HG02840 (cell line): Measurements from ENCODE around the gene ATP6V1C2.
A peak's percentile ranks its signal among the peaks of the same experiment; 100 is the strongest.
"Not testable (repeated sequence)": the region's sequence is repeated elsewhere in the genome, so short reads cannot be mapped to it uniquely, and the experiment has no call there.

Experiments
- ATAC-seq: cut with Tn5 transposase; IDR thresholded peaks from one replicate; pipeline ENCODE4 v1.9.1; 2021; ENCODE audit warnings: mild to moderate bottlenecking, moderate library complexity, moderate number of reproducible peaks; ENCODE audit not compliant: unreplicated experiment, low FRiP score

Gene ATP6V1C2

DNA sequence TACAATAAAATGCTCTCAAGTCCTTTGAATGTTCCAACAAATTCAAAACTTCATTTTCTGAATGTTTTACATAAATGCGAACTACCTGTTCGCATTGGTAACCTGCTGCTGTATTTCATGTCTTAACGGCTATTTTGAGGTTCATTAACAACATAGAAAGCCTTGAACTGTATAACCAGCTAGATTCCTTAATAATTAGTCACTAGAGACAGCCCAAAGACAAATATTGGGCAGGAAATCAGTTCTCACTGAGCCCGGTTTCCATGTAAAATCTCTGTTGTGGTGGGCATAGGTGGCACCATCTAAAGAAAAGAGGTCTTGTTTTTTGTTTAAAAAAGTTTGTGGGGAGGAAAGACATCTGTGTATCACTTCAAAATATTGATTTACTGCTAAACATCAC lies 62.0 kb downstream of the ATP6V1C2 start:
- ATAC-seq, result no peak

GRCh38 chr2:10784719-10785118 lies 63.3 kb downstream of the ATP6V1C2 start:
- no peak for ATAC-seq

- no peak for ATAC-seq
Measured at GRCh38 chr2:10785260-10785659, 63.8 kb downstream of the ATP6V1C2 start.

GRCh38 chr2:10786240-10786982 lies 65.0 kb downstream of the ATP6V1C2 start:
- no peak for ATAC-seq

DNA sequence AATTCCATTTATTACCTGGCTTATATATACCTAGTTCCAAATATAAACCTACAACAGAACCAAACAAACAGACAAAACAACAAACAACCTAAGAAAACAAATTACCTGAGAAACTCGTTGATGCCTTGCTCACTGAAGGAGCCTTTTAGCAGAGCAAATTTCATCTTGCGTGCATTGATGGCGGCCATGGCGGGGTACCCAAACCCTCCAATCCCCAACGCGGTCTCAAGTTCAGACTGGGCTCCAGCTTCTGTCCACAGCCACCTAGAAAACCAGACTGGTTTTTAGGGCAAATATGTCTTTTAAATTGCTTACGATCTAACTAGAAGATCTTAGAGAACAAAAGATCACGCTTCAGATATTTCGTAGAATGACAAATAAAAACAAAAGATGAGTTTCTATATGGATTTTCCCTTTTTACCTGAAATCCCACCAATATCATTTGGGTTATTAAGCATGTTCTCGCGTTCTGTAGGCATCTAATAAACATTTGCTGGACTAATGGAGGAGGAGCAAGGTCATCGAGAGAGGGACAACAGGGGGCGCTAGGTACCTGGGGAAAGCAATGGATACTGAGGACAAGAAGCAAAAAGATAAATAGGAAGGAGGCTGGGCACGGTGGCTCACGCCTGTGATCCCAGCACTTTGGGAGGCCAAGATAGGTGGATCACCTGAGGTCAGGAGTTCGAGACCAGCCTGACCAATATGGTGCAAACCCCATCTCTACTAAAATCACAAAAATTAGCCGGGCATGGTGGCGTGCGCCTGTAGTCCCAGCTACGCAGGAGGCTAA lies 65.9 kb downstream of the ATP6V1C2 start:
- no peak for ATAC-seq

- no peak for ATAC-seq
Measured at GRCh38 chr2:10788855-10789254, 67.4 kb downstream of the ATP6V1C2 start.

DNA sequence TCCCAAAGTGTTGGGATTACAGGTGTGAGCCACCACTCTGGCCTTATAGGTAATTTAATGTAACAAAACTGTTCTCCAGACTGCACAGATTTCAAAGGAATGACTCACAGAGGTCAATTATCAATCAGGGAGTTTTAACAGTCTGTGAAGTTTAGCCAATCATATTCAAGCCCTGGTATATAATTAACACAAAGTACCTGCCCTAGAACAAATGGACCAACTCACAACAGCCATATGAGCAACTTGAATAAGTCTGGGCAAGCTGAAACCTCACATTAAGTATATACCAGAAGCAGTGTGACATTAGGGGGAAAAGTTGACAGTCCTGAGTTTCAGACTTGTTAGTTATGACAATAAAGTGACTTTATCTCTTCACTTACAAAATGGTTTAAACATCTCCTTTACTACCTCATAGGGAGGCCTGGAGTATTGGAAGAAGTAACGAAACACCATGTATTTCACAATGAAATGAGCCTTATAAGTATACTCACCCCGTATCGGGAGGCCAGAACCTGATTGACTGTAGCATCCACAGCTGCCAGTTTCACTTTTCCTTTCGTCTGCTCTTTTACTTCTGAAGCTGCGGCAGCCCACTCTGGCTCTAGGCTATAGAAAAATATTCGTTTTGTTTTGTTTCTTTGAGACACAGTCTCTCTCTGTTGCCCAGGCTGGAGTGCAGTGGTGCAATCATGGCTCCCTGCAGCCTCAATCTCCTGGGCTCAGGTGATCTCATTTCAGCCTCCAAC lies 69.0 kb downstream of the ATP6V1C2 start:
- ATAC-seq, result peak; percentile 78

DNA sequence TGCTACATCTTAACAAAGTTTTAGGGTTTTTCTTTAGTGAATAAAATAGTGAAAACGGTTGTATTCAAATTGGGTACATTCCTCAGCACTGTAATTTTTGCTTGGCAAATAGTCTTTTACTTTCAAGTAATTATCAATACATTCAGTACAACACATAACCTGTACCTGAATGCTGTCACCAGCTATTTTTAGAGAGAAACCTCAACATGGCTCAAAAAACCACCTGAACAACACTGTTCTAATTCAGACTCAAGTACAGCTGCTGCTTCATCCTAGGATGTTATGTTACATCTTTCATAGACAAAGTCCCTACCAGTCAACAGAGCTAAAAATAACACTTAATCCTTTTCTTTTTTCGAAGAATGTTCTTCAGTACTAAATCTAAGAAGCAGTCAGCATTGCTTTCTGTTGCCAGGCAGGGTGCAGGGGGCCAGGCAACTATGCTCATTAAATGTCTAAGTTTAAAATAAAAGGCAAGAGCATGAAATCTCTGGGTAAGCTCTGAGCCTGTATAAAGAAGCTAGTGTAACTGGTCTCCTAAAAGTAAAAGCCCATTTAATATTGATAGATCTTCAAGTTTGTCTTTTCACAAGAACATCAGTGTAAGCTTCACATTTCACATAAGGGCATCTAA lies 70.7 kb downstream of the ATP6V1C2 start:
- ATAC-seq, result peak; percentile 59

DNA sequence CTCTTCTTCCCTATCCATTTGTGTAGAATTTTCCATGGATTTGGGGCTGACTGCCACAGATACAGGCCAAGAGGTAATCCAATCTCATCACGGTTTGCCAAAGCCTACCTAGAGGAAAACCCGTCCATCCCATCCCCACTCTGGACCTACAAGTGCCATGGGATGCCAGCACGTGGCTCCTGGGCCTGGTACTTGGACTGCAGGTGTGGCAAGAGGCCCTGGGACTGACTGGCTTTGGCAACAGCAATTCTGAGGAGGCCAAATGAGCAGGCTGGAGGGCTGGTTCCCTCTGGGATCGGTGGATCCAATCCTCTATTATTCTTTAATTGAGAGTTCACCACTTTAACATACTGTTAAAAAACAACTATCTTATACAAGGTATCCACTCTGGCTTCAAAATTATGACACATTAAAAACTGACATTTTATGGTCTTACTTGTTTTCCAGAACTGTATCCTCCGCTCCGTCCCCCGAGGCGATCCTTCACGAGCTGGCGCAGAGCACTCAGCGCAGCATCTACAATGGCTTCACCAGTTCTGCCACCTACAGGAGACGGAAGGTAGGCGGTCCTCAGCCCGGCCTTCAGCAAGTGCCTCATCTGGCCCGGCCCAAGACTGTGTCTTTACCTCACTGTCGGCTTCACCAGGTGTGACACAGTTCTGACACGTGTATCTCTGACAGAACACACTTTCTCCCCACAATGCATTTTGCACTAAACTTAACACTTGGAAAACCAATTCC lies 71.4 kb downstream of the ATP6V1C2 start:
- no peak for ATAC-seq

DNA sequence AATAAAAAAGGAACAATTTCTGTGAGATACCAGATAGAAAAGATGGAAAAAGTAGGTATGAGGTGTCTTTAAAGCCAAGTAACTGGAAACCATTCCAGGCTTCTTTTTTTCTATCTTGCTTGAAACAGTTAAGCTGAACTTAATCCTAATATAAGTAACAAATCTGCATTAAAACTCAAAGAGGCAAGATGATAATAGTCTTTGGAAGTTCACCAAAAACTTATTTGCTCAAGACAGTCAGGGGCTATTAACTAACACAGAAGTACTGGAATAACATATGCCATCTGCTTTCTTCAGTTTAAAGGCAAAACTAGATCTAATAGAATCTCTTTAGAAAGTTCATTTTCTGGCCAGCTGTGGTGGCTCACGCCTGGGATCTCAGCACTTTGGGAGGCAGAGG lies 72.4 kb downstream of the ATP6V1C2 start:
- no peak for ATAC-seq

- ATAC-seq, result no peak
Measured at GRCh38 chr2:10794876-10795275, 73.4 kb downstream of the ATP6V1C2 start.

GRCh38 chr2:10795508-10796046 lies 74.1 kb downstream of the ATP6V1C2 start:
- ATAC-seq, result no peak

DNA sequence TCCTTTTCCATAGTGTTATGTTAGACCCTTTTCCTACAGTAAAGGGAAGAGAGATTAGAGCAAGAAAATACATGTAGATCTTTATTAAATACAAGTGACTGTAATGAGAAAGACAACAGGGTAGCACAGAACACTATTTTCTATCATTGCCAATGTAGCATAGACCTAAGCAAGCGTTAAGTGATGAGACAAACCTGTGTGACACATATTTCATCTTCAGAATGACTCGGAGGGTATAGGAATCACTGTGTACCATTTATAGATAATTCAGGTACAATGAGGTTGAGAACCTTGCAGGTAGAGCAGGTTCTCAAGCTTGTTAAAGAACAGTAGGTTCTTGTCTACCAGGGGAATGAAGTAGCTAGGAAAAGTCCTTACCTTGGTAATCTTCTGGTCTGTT lies 75.3 kb downstream of the ATP6V1C2 start:
- ATAC-seq, result no peak

DNA sequence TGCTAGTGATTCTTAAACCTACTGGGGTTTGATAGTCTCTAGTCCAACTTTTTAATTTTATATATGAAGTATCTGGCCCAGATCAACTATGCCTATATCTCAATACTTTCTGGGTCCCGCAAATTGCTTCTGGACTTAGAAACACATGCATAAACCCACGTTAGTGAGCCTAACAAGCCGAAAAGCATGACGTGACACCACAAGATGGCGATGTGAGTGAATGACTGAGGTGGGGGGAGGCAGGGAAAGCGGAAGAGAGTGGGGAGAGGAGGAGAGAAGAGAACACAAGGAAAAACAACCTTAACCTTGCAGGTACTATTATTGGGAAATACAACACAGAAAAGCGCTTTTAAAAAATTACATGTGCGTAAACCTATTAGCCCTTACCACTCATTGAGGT lies 77.4 kb downstream of the ATP6V1C2 start:
- no peak for ATAC-seq

GRCh38 chr2:10800163-10800562 lies 78.7 kb downstream of the ATP6V1C2 start:
- no peak for ATAC-seq

- ATAC-seq, result no peak
Measured at GRCh38 chr2:10802657-10803056, 81.2 kb downstream of the ATP6V1C2 start.

DNA sequence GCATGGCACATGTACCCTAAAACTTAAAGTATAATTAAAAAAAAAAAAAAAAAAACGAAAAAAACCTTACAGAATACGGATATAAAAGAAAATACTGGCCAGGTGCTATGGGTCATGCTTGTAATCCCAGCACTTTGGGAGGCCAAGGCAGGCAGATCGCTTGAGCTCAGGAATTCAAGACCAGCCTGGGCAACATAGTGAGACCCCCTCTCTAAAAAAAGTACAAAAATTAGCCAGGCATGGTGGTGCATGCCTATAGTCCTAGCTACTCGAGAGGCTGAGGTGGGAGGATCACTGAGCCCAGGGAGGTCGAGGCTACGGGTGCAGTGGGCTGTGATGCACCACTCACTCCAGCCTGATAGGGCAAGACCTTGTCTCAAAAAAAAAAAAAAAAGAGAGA lies 84.6 kb downstream of the ATP6V1C2 start:
- ATAC-seq, result not testable (repeated sequence)

DNA sequence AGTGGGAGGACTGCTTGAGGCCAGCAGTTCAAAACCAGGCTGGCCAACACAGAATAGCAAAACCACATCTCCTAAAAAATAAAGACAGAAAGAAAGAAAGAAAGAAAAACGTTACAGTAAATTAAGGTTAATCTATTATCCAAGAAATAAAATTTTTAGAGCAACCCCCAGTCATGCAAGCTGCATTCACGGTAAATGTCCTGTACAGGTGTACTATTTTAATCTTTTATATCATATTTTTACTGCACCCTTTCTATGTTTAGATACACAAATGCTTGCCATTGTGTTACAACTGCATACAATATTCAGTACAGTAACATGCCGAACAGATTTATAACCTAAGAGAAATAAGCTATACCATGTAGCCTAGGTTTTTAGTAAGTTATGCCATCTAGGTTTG lies 85.1 kb downstream of the ATP6V1C2 start:
- ATAC-seq, result no peak

DNA sequence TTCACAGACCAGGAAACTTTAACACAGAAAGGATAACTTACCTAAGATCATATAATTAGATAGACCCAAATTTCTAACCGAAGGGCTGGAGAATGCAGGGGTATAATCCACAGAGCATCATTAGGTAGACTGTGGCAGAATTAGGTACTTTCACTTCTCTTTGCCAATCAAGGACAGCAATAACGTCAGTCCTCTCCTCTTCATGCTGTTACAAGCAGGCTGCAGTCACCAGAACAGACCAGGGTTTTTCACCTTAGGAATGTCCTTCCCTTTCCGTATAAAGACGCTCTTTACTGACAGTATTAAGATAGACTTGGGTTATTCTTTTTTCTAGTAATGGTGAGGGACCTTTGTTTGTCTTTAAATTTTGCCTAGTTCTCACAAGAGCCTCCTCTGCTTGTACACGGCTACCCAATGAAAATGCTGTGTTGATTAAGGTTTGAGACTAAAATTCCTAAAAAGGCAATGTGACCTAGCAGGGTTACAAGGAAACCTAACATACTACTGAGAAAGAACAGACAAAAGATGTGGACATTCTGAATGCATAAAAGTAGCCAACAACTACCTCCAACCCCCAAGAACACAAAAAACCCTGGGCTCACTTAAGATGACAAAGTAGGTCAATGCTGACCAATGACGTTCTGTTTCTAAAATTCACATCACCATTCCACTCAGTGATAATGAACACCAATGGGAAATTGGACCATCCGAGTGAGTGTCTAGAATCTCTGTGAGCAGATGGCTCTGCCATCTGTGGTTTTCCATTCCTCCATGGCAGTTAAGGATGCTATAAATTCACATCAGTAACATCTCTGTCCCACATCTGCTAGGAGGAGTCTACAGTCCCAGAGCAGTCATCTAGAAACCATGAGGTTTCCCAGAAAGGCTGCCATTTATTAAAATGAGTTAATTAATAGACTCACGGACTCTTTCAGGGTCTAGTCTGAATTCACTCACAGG lies 89.1 kb downstream of the ATP6V1C2 start:
- peak; percentile 37 for ATAC-seq
